ENCODE results near the gene GRIFIN.

DNA sequence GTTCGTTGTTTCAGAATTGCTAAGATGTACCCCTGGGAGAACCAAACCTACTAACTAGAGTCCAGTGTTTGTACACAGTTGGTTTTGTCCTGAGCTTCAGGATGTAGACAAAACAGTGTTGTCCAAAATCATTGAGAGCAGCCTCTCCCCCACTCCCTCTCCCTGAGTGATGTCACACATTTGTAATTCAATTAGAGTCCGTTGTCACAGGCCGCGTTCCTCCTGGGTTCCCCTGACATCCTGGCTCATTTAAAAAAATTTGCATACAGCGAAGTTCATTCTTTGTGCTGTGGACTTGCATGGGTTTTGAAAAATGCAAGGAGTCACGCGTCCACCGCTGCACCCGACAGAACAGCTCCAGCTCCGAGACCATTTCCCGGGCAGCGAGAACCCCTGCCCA is 10.3 kb downstream of the GRIFIN start:
- TF ChIP-seq TAF1 (IDR thresholded peaks at IDR 0.05; ENCODE audit: borderline replicate concordance, low read depth, low read length) (no peak), CTCF (IDR thresholded peaks at IDR 0.05) (no peak), NFIC (IDR thresholded peaks at IDR 0.05; ENCODE audit: borderline replicate concordance) (no peak), EZH2phosphoT487 (IDR thresholded peaks at IDR 0.05; ENCODE audit: borderline replicate concordance, low read depth) (no peak), SIN3A (IDR thresholded peaks at IDR 0.05; ENCODE audit: borderline replicate concordance, low read depth, low read length) (no peak), RCOR1 (IDR thresholded peaks at IDR 0.05; ENCODE audit: low read length) (no peak), RAD21 (IDR thresholded peaks at IDR 0.05; ENCODE audit: low read length) (no peak), REST (IDR thresholded peaks at IDR 0.05; ENCODE audit: low read depth, low read length) (no peak), EP300 (IDR thresholded peaks at IDR 0.05; ENCODE audit: borderline replicate concordance in 1 of 2, low read depth in 1 of 2, low read length in 1 of 2) (no peak), POLR2AphosphoS5 (IDR thresholded peaks at IDR 0.05; ENCODE audit: low read depth, low read length) (no peak), GABPA (IDR thresholded peaks at IDR 0.05; ENCODE audit: low read depth) (no peak), USF2 (IDR thresholded peaks at IDR 0.05; ENCODE audit: borderline replicate concordance, low read depth, low read length) (no peak)

Data from SK-N-SH (cell line).